ENCODE results near the gene IBTK. TPM values are rescaled to one million over a fixed set of nuclear protein-coding genes. Genes with fewer than 3 reads are reported as not detected.

Gene IBTK
- total RNA-seq, 1 donor from 2014 or later: 30.0 TPM

DNA sequence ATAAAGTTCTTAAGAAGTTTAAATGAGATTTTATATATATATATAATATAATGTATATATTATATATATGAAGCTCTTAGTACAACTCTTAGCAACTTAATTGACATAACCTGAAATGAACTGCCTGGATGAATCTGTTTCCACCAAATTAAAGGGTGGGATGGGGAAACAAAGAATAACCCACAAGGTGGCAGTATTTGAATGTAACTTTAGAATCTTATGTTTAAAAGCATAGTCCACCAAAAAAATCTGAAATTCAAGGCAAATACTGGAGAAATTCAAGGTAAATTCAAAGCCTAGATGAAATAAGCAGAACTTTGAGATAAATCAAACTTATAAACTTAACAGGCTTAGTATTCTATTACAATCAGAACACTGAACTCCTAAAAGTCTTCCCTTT lies 4.4 kb upstream of the IBTK start:
- no peak overlapping the region for H3K4me3 Mint-ChIP-seq (ENCODE audit: unreplicated experiment)
- no peaks in the 10 kb centered on the region for H3K36me3 Mint-ChIP-seq (ENCODE audit: low read depth)
- TF ChIP-seq, protein P1, sequence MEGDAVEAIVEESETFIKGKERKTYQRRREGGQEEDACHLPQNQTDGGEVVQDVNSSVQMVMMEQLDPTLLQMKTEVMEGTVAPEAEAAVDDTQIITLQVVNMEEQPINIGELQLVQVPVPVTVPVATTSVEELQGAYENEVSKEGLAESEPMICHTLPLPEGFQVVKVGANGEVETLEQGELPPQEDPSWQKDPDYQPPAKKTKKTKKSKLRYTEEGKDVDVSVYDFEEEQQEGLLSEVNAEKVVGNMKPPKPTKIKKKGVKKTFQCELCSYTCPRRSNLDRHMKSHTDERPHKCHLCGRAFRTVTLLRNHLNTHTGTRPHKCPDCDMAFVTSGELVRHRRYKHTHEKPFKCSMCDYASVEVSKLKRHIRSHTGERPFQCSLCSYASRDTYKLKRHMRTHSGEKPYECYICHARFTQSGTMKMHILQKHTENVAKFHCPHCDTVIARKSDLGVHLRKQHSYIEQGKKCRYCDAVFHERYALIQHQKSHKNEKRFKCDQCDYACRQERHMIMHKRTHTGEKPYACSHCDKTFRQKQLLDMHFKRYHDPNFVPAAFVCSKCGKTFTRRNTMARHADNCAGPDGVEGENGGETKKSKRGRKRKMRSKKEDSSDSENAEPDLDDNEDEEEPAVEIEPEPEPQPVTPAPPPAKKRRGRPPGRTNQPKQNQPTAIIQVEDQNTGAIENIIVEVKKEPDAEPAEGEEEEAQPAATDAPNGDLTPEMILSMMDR (IDR thresholded peaks at IDR 0.05): peak; percentile 84
- no peaks in the 10 kb centered on the region for H3K9me3 Mint-ChIP-seq (ENCODE audit: low read depth)
- no peak for DNase-seq (ENCODE audit: low spot score)
- H3K4me1 Mint-ChIP-seq (ENCODE audit: low read depth): peaks cover 14% of the 10 kb centered on the region
- H3K27me3 Mint-ChIP-seq (ENCODE audit: low read depth): peaks cover 5% of the 10 kb centered on the region
- no peak overlapping the region for H3K27ac Mint-ChIP-seq (ENCODE audit: unreplicated experiment)

DNA sequence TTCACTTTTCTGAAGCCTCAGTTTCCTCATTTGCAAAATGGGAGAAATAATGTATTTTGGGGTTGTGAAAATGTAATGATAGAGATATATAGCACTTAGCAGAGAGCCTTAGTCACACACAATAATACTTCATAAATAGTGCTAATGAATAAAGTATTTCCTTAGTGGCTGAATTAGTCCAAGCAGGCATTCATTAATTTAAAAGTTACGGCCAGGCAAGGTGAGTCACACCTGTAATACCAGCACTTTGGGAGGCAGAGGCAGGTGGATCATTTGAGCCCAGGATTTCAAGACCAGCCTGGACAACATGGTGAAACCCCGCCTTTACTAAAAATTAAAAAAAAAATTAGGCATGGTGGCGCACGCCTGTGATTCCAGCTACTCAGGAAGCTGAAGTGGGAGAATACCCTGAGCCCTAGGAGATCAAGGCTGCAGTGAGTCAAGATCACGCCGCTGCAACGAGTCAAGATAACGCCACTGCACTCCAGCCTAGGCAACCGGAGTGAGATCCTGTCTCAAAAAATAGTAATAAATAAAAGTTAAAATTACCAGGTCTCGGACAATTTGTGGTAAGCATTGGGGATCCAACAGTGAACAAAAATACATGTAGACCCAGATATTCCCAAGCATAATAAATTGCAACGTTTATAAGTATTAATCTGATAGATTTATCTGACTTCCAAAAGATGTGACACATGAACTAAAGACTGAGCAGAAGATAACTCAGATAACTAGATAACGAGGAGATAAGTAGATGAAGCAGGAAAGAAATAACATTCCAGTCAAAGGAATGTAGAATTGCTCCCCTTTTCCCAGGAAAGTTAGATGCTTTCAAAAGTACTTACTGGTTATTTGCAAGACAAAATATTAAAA lies 2.1 kb upstream of the IBTK start:
- peaks cover 3% of the 10 kb centered on the region for H3K36me3 Mint-ChIP-seq (ENCODE audit: low read depth)

DNA sequence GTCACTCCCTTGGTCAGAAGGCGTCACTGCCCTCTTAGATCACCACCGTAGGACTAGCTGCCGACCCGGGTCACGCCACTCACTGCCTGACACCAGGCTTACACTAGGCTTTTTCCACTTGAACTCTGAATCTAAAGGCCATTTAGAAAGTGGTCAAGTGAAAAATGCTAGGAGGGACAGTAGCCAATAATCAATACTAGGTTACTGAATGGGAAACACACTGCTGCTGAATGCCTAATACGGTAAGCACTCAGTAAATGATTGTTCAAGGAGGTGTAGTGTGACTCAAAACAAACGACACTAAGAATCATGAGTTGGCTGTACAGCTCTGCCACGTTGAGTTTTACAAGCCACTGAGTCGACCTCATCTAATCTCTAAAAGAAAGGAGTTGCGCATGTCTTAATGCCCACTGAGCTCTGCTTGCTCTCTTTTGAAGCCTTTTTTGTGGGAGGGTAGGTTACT lies 760 bp upstream of the IBTK start:
- Mint-ChIP-seq H3K9me3 (ENCODE audit: low read depth) (no peaks in the 10 kb centered on the region), H3K4me1 (ENCODE audit: low read depth) (peaks cover 47% of the 10 kb centered on the region), H3K27me3 (ENCODE audit: low read depth) (no peaks in the 10 kb centered on the region), H3K36me3 (ENCODE audit: low read depth) (peaks cover 3% of the 10 kb centered on the region), H3K27ac (ENCODE audit: unreplicated experiment) (peak overlapping the region; percentile 99), H3K4me3 (ENCODE audit: unreplicated experiment) (peak overlapping the region; percentile 97)
- DNase-seq (ENCODE audit: low spot score): no peak
- TF ChIP-seq, protein P1 (IDR thresholded peaks at IDR 0.05): no peak

More for the DNA sequence above, 2.1 kb upstream of the IBTK start:
- Mint-ChIP-seq H3K9me3 (ENCODE audit: low read depth) (no peaks in the 10 kb centered on the region), H3K4me3 (ENCODE audit: unreplicated experiment) (no peak overlapping the region), H3K27ac (ENCODE audit: unreplicated experiment) (no peak overlapping the region), H3K4me1 (ENCODE audit: low read depth) (peaks cover 34% of the 10 kb centered on the region), H3K27me3 (ENCODE audit: low read depth) (peaks cover 2% of the 10 kb centered on the region)
- TF ChIP-seq, protein P1 (IDR thresholded peaks at IDR 0.05): no peak
- DNase-seq (ENCODE audit: low spot score): no peak

DNA sequence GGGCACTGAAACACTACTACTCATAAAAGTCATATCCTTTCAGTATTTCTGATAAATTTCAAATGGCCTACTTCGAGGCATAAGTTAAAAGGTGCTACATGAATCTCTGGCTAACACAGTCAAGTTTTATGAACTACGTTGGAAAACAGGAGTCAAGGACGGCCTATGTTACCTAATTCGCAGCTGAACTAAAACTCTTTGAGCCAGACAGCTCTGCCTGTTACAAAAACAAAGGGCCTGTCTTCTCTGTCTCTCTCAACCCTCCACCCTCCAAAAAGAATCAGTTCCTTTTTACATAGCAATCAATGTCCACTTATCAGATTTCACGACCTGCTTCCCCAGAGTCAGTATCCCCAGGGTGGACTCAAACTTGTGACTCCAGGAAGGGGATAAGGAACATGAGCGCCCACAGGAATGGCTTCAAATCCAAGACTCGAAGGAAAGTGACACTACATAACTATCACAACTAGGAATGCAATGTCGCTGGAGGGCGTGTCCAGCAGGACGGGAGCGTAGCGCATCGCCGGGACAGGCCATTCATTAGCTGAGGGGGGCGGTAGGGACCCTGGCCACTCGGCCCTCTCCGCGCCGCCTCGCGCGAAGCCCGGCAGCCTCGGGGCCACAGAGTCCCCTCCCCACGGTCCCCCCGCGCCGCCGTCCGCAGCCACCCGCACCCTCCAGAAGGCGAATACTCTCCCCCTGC lies 591 bp downstream of the IBTK start:
- Mint-ChIP-seq H3K27ac (ENCODE audit: unreplicated experiment) (peak overlapping the region; percentile 99), H3K4me1 (ENCODE audit: low read depth) (peaks cover 47% of the 10 kb centered on the region), H3K4me3 (ENCODE audit: unreplicated experiment) (peak overlapping the region; percentile 97), H3K27me3 (ENCODE audit: low read depth) (no peaks in the 10 kb centered on the region), H3K36me3 (ENCODE audit: low read depth) (peaks cover 6% of the 10 kb centered on the region), H3K9me3 (ENCODE audit: low read depth) (peaks cover 2% of the 10 kb centered on the region)
- DNase-seq (ENCODE audit: low spot score): no peak
- TF ChIP-seq, protein P1 (IDR thresholded peaks at IDR 0.05): peak; percentile 39

DNA sequence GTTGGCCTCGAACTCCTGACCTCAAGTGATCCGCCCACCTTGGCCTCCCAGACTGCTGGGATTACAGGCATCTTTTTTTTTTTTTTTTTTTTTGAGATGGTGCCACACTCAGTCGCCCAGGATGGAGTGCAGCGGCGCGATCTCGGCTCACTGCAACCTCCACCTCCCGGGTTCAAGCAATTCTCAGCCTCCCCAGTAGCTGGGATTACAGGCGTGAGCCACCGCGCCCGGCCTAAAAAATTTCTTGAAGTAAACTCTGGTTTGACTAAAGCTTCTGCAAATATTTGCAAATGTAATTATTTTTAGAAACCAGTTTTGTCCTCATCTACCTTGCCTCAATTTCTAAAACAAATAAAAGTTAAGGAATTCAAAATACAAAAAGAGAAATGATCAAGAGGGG lies 1.2 kb downstream of the IBTK start:
- TF ChIP-seq, protein P1 (IDR thresholded peaks at IDR 0.05): no peak
- no peak for DNase-seq (ENCODE audit: low spot score)
- H3K27me3 Mint-ChIP-seq (ENCODE audit: low read depth): no peaks in the 10 kb centered on the region
- peaks cover 6% of the 10 kb centered on the region for H3K36me3 Mint-ChIP-seq (ENCODE audit: low read depth)
- H3K4me1 Mint-ChIP-seq (ENCODE audit: low read depth): peaks cover 51% of the 10 kb centered on the region
- peak overlapping the region; percentile 99 for H3K27ac Mint-ChIP-seq (ENCODE audit: unreplicated experiment)
- H3K9me3 Mint-ChIP-seq (ENCODE audit: low read depth): peaks cover 2% of the 10 kb centered on the region
- H3K4me3 Mint-ChIP-seq (ENCODE audit: unreplicated experiment): peak overlapping the region; percentile 97
